HG02610 (cell line): Measurements from ENCODE around the gene TTC36.
A peak's percentile ranks its signal among the peaks of the same experiment; 100 is the strongest.
"Not testable (repeated sequence)": the region's sequence is repeated elsewhere in the genome, so short reads cannot be mapped to it uniquely, and the experiment has no call there.

ENCODE experiments used
- ATAC-seq: cut with Tn5 transposase; IDR thresholded peaks from one replicate; pipeline ENCODE4 v1.9.1; 2021; ENCODE audit warnings: mild to moderate bottlenecking, moderate library complexity; ENCODE audit not compliant: unreplicated experiment

Gene TTC36

DNA sequence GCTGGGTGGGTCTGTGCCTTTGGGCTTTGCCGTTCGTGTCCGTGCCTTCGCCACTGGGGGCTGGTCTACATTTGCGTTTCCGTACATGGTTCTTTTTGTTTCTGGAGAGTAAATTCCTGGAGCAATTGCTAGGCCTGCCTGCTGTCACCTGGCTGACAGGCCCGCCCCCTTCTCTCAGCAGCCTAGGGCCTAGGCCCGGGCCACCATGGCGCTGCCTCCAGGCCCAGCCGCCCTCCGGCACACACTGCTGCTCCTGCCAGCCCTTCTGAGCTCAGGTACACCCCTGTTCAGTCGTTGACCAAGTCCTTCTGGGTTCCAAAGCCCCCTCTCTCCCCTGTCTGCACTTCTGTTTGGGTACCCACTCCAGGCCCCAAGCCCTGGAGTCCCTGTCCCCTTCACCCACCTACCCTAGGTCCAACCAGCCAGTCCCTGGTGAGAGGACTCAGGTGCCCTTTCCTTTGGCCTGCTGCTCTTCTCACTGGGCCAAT is 4.4 kb downstream of the TTC36 start:
- ATAC-seq, result no peak

- ATAC-seq, result no peak
These were observed 4.8 kb downstream of the TTC36 start for GRCh38 chr11:118532091-118532490.

GRCh38 chr11:118532852-118533768 is 5.8 kb downstream of the TTC36 start:
- ATAC-seq, result no peak

GRCh38 chr11:118533769-118534729 is 6.8 kb downstream of the TTC36 start:
- no peak for ATAC-seq

DNA sequence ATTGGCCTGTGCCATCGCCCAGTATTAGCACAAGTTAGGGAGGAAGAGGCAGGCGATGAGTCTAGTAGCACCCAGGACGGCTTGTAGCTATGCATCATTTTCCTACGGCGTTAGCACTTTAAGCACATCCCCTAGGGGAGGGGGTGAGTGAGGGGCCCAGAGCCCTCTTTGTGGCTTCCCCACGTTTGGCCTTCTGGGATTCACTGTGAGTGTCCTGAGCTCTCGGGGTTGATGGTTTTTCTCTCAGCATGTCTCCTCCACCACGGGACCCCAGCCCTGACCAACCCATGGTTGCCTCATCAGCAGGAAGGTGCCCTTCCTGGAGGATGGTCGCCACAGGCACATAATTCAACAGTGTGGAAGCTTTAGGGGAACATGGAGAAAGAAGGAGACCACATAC is 8.0 kb downstream of the TTC36 start:
- no peak for ATAC-seq

GRCh38 chr11:118536726-118537125 is 9.5 kb downstream of the TTC36 start:
- no peak for ATAC-seq

DNA sequence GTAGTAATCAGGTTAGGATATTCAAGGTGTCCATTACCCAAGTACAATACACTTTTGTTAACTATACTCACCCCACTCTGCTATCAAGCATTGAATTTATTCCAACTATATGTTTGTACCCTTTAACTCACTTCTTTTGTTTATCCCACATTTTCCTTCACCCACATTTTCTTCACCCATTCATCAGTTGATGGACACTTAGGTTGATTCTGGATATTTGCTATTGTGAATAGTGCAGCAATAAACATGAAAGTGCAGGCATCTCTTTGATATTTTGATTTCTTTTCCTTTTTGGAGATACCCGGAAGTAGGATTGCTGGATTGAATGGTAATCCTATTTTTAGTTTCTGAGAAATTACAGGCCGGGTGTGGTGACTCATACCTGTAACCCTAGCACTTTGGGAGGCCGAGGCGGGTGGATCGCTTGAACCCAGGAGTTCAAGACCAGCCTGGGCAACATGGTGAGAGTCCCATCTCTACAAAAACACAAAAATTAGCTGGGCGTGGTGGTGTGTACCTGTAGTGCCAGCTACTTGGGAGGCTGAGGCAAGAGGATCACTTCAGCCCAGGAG is 10.2 kb downstream of the TTC36 start:
- ATAC-seq, result no peak

DNA sequence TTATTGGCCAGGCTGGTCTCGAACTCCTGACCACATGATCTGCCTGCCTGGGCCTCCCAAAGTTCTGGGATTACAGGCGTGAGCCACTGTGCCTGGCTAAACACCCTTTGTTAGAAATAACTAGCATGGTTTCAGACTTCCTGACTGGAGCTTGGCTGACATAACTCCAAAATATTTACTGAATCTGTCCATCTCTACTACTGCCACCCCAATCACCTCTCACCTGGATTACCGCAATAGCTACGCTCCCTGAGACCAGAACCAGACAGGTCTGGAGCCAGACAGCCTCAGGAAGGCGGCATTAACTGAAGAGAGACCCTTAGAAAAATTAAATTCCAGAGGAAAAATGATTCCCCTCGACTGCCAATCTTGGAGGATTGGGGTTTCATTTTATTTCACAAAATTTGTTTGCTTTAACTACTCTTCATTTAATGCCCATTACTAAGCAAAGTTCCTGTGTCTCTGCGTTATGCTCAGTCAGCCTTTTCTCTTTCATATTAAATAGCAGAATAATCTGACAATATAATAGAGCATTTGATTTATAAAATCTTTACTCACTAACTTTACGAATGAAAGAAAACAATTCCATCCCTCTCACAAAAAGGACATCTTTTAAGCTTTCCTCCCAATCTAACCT is 16.9 kb downstream of the TTC36 start:
- no peak for ATAC-seq

DNA sequence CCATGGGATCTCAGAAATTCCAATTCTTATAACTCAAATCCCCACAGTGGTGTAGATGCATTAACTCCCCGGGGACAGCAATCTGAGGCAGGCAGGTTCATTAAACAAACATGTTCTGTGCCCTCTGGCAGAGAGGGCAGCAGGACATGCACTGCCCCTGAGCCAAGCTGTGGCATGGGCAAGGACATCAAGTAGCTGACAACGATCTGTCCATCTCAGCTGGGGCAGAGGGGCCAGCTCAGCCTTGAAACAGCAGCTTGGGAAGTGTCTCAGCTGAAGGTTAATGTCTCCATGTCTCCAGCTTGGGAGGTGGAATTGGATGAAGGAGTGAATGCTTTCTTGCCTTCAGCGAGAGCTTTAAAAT is 17.4 kb downstream of the TTC36 start:
- ATAC-seq, result no peak

DNA sequence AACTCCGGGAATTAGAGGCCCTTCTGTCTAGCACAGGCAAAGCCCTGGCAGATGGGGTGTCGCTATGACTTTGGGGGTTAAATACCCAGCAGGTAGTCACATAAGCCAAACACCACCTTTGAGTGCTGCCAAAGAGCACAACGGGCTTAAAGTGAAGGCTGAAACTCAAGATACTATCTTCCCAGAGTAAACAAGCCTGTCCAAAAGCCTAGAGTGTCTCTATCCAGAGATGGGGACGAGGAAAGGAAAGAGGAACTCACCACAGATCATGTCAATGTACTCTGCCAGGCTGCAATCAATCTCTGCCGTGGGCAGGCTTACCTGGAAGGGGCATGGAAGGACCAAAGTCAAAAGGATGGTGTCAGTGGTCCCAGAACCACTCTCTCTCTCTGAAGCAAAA is 18.3 kb downstream of the TTC36 start:
- ATAC-seq, result no peak

GRCh38 chr11:118547132-118547531 is 19.9 kb downstream of the TTC36 start:
- ATAC-seq, result no peak

- ATAC-seq, result no peak
These were observed 25.1 kb downstream of the TTC36 start for GRCh38 chr11:118552341-118552740.

DNA sequence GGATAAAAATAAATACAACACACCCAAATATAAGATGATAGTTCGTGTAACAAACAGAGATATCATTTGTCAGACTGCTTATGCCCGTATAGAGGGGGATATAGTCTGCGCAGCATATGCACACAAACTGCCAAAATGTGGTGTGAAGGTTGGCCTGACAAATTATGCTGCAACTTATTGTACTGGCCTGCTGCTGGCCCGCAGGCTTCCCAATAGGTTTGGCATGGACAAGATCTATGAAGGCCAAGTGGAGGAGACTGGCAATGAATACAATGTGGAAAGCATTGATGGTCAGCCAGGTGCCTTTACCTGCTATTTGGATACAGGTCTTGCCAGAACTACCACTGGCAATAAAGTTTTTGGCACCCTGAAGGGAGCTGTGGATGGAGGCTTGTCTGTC is 33.5 kb downstream of the TTC36 start:
- ATAC-seq, result no peak

DNA sequence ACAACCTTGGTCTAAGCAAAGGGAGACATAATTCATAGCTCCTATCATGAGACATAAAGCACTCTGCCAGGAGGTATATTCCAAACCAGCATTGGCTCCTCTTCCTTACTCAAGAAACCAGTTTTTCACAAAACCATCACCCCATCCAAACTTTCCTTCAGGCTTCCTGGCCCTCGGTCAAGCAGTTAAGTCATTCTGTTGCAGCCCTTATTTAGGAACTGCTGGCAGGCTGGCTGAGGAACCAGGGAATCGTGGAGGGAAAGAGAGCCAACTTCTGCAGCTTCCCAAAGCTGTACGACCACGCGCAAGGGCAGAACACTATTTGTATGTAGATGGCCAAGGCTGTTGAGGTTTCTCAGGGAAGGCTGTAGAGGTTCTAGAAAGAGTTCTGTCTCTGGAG is 37.8 kb downstream of the TTC36 start:
- ATAC-seq, result no peak

DNA sequence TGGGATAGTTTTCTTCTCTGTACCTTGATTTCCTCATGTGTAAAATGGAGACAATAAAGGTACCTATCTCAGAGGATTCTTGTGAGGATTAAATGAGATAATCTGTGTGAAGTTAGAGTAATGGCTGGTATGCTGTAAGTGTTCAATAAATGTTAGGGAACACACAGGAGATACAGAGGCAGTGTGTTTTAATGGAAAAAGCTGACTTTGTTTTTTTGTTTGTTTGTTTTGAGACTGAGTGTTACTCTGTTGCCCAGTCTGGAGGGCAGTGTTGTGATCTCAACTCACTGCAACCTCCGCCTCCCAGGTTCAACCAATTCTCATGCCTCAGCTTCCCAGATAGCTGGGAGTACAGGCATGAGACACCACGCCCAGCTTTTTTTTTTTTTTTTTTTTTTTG is 42.4 kb downstream of the TTC36 start:
- ATAC-seq, result no peak

GRCh38 chr11:118570787-118571186 is 43.5 kb downstream of the TTC36 start:
- ATAC-seq, result no peak

GRCh38 chr11:118571701-118572060 is 44.4 kb downstream of the TTC36 start:
- ATAC-seq, result not testable (repeated sequence)

- peak; percentile 66 for ATAC-seq
These were observed 45.0 kb downstream of the TTC36 start, which contains the start of gene ARCN1 for GRCh38 chr11:118572061-118572980. Gene ARCN1, plus strand, starts transcription at chr11:118572409. Its CDS starts 139 bp downstream, at chr11:118572548.

GRCh38 chr11:118572981-118573550 is 45.8 kb downstream of the TTC36 start:
- peak; percentile 29 for ATAC-seq
